OCI-M1 (cell line): Measurements from ENCODE around the gene SUDS3.

Source experiments
- DNase-seq: peaks from one replicate; lab custom pipeline; 2025; lab: John Stamatoyannopoulos, UW

SUDS3 gene

GRCh38 chr12:118447181-118447580 is 70.8 kb downstream of the SUDS3 start:
- no peak for DNase-seq

- no peak for DNase-seq
These were observed 72.0 kb downstream of the SUDS3 start for GRCh38 chr12:118448341-118448740.

GRCh38 chr12:118455327-118455726 is 79.0 kb downstream of the SUDS3 start:
- no peak for DNase-seq

- DNase-seq: no peak
These were observed 80.4 kb downstream of the SUDS3 start for GRCh38 chr12:118456741-118457140.

- no peak for DNase-seq
These were observed 82.8 kb downstream of the SUDS3 start for GRCh38 chr12:118459110-118459509.

- no peak for DNase-seq
These were observed 87.3 kb downstream of the SUDS3 start for GRCh38 chr12:118463677-118464076.

DNA sequence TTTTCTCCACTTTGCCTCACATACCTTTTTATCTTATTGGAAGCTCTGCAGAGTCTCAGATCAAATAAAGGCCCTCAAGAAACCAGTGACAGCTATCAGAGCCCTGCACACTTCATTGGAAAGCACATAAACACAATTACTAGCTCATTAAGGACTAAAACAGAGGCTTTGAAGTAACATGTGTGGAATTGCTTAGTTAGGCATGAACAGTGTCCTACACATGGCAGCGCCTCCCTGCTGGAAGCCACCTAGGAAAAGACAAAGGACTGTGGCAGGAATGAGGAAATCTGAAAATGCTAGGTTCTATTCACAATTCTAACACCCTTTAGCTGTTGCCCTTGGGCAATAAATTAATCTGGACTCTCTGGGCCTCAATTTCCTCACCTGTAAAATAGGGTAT is 89.4 kb downstream of the SUDS3 start:
- no peak for DNase-seq
